GM18868 (cell line): ENCODE measurements around the gene UBALD2.
A peak's percentile ranks its signal among the peaks of the same experiment; 100 is the strongest.
"Not testable (repeated sequence)": the region's sequence is repeated elsewhere in the genome, so short reads cannot be mapped to it uniquely, and the experiment has no call there.

Experiments used
- ATAC-seq: cut with Tn5 transposase; IDR thresholded peaks from one replicate; pipeline ENCODE4 v1.9.1; 2021; ENCODE audit warnings: mild to moderate bottlenecking, moderate library complexity; ENCODE audit not compliant: unreplicated experiment

UBALD2 gene

DNA sequence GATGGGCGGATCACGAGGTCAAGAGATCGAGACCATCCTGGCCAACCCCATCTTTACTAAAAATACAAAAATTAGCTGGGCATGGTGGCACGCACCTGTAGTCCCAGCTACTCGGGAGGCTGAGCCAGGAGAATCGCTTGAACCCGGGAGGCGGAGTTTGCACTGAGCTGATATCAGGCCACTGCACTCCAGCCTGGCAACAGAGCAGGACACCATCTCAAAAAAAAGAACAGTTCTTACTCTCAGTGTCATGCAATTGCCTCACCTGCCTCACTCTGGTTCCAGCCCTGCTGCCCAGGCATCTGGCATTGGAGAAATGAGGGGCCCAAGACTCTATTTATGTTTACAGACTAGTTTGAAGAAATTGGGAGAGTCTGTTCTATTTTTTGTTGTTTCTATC, 20.4 kb upstream of the UBALD2 start:
- ATAC-seq: not testable (repeated sequence)

DNA sequence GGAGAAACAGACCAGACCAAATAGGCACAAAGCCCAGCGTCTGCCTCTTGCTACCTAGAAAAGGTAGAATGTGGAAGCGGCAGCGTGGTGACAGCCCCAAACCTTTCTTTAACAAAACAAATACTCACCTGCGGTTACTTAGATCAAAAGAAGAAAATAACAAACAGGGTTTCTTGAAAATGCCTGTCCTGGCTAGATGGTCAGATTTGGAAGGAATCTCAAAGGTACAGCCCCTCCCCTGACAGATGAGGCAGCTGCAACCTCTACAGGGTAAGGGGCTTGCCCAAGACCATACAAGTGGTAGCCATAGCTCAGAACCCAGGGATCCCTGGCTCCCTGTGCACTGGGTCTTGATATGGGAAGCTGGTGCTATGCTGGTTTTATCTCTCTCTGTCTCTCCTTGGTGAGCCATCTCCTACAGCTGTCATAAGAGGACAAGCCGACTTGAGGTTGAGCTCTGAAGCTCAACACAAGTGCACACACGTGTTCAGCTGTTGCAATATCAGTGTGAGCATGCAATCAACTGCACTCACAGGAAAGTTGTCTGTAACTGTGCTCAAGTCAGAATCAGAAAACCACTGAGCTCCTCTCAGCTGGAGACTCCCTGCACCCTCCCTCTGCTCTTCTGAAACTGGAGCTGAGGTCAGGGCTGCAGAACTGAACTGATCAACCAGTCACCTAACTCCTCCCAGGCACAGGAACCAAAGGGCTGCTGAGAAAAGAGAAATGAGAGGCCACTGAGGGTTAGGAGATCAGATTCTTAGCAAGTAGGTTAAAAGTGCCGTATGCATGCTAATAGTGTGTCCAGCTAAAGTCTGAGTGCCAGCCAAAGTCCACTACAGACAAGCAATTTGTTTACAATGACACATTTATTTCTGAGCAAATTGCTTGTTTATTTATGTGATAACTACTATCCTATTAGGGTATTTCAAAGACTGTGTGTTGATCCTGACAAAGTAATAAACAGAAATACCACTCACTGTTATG, 18.8 kb upstream of the UBALD2 start:
- peak; percentile 90 for ATAC-seq

DNA sequence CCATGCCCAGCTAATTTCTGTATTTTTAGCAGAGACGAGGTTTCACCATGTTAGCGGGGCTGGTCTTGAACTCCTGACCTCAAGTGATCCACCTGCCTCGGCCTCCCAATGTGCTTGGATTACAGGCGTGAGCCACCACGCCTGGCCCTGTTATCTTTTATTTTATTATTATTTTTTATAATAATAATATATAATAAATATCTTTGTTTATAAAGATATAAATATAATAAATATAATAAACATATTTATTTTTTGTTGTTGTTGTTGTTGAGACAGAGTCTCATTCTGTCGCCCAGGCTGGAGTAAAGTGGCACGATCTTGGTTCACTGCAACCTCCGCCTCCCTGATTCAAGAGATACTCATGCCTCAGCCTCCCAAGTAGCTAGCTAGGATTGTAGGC, 17.8 kb upstream of the UBALD2 start:
- ATAC-seq: no peak

DNA sequence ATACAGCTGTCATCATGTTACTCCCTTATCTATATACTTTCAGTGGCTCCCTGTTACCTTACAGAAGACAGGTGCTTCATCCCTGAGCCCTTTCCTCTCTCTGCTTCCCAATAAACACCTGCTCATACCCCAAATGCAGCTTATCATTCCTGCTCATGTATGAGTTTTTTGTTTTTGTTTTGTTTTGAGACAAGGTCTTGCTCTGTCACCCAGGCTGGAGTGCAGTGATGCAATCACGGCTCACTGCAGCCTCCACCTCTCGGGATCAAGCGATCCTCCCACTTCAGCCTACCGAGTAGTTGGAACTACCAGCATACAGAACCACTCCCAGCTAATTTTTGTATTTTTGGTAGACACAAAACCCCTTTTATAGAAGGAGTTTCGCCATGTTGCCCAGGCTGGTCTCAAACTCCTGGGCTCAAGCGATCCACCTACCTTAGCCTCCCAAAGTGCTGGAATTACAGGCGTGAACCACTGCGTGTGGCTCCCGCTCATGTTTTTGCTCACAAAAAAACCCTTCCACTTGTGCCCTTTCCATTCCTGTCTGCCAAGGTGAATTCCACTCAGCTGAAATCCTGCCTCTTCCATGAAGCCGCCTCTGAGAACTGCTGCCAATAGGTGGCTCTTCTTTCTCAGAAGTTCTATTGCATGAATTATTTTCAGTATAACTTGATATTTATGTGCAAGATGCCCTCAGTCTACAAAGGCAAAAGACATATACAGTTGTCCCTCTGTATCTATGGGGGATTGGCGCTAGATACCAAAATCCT, 16.9 kb upstream of the UBALD2 start:
- ATAC-seq: no peak

DNA sequence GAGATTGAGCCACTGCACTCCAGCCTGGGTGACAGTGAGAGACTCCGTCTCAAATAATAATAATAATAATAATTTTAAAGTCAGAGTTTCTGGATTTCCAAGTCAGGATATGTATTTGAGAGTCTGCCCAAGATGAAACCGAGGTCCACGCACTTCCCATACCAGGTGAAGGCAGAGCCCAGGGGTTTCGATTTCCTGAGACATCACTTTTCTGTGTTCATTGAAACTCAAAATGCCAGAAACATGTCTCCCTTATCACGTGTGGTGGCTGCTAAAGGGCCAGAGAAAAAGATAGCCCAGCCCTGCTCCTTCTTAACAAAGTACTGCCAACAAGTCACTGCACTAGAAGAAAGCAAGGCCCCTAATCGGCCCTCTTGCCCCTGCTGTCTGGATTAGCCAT, 15.0 kb upstream of the UBALD2 start:
- no peak for ATAC-seq

DNA sequence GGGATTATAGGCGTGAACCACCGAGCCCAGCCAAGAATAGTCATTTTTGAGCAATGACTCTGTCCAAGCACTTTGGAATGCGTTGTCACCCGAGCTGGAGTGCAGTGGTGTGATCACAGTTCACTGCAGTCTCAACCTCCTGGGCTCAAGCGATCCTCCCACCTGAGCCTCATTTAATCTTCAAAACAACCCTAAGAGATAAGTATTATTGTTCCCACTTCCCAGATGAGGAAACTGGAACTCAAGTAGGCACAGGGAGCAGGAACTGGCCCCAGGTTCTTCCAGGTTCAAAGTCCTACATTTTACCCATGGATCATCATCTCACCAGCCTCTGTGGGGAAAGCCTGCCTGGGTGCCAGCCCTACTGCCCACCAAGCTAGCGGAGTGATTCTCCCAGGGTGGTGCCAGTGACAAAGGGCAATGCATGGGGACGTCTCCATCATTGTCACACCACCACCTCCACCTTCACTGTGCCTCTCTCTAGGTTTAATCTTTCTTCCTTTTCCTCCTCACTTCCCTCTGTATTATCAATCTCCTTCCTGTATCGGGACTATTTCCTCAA, 13.6 kb upstream of the UBALD2 start:
- no peak for ATAC-seq

DNA sequence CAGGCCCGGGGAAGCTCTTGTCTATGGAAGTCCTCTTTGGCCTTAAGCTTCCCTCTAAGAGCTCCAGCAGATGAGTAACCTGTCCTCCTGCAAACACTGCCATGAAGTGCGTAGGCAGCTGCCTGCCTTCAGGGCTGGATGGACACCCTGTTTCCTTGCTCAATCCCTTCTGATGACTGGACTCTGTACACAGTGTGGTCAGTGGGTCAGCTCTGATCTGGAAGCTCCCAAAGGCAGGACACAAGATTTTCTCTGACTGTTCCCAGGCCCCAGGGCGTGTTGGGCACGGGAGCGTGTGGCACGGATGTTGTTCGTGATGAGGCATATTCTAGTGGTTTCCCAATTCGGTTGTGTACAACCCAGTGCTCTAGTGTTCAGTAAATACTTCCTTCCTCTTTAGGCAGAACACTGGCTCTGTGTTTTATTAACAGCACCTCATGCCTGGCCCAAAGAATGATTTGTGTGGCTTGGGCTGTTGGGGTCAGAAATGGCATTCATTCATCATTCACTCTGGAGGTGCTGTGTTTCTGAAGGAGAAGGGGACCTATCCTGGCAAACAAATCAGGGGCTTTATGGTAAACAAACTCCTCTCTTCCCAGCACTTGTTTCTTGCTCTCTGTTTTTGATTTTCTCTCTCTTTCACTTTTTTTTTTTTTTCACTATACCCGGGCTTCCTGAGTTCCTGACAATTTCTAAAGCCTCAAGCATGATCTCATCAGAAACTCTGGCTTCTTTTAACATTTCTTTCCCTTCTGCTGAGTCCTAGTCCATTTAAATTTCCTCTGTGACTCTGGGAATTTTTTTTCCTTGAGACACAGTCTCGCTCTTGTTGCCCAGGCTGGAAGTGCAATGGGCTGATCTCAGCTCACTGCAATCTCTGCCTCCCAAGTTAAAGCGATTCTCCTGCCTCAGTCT, 12.9 kb upstream of the UBALD2 start:
- ATAC-seq: no peak

DNA sequence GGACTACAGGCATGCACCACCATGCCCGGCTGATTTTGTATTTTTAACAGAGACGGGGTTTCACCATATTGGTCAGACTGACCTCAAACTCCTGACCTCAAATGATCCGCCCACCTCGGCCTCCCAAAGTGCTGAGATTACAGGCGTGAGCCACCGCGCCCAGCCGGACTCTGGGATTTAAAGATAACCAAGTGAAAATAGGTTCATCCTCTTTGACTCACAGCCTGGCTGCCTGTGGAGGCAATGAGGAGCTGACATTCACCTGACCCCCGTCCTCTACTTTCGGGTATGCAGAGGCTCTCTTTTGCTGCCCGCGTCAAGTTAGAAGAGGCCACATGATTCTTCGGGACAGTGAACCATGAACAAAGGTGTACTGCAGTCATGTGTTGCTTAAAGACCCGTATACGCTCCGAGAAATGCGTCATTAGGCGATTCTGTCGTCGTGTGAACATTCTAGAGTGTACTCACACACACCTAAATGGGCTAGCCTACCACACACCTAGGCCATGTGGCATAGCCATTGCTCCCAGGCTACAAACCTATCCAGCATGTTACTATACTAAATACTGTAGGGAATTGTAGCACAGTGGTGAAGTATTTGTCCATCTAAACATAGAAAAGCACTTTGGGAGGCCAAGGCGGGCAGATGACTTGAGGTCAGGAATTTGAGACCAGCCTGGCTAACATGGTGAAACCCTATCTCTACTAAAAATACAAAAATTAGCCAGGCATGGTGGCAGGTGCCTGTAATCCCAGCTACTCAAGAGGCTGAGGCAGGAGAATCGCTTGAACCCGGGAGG, 12.0 kb upstream of the UBALD2 start:
- ATAC-seq: not testable (repeated sequence)

DNA sequence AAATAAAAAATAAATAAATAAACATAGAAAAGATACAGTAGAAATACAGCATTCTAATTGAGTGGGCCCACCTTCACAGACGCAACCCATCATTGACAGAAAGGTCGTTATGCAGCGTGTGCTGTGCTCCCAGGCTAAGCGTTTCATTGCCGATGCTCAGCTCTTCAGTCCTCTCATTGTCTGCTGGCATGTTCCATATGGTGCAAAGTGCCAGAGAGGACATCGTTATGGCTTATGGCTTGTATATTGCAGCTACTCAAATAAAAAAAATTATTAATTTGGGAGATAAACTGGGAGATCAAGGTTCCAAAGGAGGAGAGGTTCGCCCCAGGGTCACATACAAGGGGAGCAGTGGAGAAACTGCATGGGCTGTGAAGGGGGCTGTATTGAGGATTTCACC, 11.3 kb upstream of the UBALD2 start:
- ATAC-seq: no peak

DNA sequence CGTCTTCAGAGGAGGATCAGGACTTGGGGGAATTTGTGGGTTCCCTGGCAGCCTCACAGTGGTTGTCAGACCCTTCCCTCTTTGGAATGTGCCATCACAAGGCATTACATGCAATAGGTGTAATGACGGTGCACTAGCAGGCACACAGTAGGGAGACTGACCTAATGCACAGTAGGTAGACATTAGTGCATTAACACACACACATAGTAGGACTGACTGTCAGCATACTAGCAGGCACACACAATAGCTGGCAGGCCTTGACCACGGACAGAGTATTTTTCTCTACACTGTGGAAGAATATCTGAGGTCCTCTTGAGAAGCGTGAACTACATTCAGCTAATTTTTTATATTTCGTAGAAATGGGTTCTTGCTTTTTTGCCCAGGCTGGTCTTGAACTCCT, 10.9 kb upstream of the UBALD2 start:
- ATAC-seq: no peak

DNA sequence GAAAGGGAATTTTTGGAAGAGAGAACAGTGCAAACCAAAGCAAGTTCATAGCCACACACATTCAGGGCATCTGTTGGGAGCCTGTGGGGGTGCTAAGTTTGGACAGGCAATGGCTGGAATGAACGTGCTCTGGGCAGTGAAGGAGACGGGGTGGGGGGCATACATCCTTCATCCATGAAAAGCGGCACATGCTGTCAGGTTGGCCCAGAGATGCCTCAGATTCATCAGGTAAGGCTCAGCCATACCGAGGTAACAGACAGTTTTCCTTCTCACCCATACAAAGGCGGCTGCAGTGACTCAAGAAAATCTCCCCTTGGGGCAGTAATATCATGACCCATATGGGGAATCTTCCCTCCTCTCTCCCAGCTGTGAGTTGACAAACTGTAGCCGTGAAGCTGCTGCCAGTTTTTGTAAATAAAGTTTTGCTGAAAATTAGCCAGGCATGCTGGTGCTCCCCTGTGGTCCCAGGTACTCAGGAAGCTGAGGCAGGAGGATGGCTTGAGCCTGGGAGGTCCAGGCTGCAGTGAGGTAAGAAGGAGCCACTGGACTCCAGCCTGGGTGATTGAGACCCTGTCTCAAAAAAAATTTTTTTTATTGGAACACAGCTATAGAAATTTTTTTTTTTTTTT, 9.2 kb upstream of the UBALD2 start:
- no peak for ATAC-seq

DNA sequence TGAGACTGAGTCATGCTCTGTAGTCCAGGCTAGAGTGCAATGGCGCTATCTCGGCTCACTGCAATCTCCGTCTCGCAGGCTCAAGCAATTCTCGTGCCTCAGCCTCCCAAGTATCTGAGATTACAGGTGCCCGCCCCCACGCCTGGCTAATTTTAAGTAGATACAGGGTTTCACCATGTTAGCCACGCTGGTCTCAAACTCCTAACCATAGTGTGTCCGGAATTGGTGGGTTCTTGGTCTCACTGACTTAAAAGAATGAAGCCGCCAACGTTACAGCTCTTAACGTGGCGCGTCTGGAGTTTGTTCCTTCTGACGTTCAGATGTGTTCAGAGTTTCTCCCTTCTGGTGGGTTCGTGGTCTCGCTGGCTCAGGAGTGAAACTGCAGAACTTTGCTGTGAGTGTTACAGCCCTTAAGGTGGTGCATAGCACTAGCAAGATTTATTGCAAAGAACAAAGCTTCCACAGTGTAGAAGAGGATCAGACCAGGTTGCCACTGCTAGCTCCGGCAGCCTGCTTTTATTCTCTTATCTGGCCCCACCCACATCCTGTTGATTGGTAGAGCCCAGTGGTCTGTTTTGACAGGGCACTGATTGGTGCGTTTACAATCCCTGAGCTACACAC, 8.6 kb upstream of the UBALD2 start:
- not testable (repeated sequence) for ATAC-seq

DNA sequence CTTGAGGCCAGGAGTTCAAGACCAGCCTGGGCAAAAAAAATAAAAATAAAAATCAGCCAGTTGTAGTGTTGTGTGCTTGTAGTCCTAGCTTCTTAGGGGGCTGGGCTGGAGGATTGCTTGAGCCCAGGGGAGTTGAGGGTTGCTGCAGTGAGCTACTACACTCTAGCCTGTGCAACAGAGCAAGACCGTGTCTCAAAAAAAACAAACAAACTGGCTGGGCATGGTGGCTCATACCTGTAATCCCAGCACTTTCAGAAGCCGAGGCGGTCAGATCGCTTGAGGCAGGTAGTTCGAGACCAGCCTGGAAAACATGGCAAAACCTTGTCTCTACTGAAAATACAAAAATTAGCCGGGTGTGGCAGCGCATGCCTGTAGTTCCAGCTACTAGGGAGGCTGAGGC, 4.9 kb upstream of the UBALD2 start:
- ATAC-seq: no peak

DNA sequence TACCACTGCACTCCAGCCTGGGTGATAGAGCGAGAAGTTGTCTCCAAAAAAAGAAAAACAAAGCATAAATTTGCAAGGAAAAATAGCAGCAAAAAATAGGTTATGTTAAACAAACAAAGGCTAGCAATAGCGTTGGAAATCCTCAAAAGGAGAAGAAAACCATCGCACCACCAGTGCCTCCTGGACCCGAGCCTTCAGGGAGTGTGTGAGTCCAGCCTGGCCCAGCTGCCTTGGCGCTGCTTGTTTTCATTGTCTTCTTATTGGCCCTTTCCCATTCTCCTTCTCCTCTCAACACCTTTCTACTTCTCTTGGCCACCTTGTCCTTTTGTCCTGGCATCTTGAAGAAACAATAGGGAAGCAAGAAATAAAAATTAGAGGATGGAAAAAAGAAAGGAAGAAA, 4.5 kb upstream of the UBALD2 start:
- no peak for ATAC-seq

DNA sequence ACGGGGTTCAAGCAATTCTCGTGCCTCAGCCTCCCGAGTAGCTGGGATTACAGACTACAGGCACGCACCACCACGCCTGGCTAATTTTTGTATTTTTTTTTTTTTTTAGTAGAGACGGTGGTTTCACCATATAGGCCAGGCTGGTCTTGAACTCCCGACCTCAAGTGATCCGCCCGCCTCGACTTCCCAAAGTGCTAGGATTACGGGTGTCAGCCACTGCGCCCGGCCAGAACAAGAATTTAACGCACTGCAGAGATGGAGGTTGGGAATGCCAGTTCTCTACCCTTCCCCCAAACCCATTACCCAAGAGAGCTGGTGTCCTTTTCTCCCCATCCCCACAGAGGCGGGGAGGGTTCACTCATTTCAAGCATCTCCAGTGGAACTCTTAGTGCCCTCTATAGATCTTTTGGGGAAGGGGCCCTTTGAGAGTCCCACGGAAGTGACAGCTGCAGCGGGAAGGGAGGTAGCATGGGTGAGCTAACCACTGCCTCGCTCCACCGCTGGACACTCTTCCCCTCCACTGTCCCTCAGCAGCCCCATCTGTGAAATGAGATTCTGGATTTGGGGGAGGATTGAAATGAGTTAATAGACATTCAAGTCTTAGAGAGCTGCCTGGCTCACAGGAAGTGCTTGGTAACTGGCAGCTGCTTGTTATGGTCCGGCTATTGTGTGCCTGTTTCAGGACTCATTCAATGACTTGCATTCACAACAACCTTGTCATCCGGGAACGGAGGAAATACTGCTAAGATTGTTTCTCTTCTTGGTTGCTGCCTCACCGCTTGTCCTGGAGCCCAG, 3.5 kb upstream of the UBALD2 start:
- no peak for ATAC-seq

DNA sequence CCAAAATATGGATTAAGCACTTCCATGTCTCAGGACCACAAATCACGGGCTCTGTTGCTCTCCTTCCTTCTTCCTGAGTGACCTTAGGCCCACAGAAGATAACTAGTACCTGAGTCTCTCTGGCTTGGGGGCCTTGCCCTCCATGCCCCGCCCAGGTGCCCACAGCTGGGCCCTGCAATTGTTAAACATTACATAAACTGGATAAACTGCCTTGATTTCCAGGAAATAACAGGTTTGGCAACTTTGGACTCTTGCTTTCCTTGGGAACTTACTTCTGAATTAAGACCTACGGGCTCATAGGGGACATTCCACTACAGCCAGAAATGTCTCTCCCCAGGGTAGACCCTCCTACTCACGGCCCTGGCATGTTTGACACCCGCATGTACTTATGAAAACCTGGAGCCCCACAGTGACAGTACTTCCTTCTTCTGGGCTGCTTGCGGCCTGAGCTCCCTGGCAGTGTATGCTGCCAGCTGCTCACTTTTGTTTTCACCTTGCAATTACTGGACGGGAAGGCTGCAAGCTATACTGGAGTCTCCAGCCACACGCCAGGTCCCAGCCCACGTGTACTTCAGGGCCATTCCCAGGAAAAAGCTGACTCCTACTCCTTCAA, 2.3 kb upstream of the UBALD2 start:
- ATAC-seq: peak; percentile 17

DNA sequence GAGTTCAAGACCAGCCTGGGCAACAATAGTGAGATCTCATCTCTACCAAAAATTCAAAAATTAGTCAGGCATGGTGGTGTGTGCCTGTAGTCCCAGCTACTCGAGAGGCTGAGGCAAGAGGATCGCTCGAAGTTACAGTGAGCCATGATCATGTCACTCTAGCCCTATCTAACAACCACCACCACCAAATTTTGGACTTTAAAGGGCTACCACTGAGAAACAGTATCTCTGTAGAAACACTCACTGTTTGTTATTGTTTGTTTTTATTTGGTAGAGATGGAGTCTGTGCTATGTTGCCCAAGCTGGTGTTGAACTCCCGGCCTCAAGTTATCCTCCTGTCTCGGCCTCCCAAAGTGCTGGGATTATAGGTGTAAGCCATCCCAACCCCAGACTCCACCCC, 1.3 kb upstream of the UBALD2 start:
- ATAC-seq: no peak

DNA sequence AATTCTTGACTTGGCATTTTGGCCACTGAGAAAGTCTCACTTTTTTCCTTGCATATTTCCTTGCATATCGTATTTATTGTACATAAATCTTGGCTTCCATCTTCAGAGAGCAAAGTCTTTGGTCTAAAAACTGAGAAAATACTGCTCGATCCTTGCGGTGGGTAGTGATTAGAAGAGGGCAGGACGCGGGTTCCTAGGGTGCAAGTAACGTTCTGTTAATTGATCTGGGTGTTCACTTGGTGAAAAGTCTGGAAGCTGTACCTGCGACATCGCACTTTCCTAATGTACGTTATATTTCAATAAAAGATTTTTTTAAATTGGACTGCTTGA, 758 bp upstream of the UBALD2 start:
- ATAC-seq: no peak
